GM18502 (cell line): ENCODE results near the gene COL19A1.

Experiments used
- ATAC-seq: cut with Tn5 transposase; IDR thresholded peaks from one replicate; pipeline ENCODE4 v1.9.1; 2021; ENCODE audit warnings: mild to moderate bottlenecking; ENCODE audit not compliant: unreplicated experiment, poor library complexity

COL19A1 gene

GRCh38 chr6:70111737-70112136 lies 245.4 kb downstream of the COL19A1 start:
- no peak for ATAC-seq

DNA sequence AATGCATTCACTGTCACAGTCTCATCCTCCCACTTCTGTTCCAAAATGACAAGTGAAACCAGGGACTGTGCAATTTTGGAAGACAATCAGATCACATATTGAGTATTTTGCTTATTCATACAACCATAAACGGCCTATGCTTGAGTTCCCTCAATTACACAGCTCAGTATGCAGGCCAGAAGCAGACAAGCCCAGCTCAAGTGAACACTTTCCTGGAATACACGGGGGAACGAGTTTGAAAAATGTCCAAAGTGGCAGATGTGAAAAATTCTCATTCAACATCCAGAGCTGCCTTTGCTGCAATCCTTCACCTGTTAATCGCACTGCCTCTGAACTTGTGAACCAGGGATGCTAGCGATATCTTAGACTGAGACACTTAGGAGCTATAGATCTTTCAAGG lies 246.4 kb downstream of the COL19A1 start:
- ATAC-seq: no peak

DNA sequence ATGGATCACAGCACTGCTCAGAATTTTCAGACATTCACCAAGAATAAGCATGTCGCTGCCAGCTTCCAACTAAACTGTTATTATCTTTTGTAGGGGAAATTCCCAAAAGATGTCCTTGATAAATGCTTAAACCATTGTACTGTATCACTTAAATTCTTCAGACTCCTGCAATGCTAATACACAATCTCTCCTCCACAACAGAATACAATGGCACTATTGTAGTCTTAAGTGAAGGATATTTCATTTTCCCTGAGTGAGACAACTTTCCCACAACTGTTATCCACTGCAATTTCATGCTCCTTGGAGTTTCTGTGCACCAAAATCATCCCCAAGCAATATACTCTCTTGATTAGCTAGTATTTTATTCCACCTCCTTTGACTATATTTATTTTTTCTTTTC lies 246.8 kb downstream of the COL19A1 start:
- ATAC-seq: no peak

- no peak for ATAC-seq
Observed at GRCh38 chr6:70118670-70119069, 252.3 kb downstream of the COL19A1 start.

DNA sequence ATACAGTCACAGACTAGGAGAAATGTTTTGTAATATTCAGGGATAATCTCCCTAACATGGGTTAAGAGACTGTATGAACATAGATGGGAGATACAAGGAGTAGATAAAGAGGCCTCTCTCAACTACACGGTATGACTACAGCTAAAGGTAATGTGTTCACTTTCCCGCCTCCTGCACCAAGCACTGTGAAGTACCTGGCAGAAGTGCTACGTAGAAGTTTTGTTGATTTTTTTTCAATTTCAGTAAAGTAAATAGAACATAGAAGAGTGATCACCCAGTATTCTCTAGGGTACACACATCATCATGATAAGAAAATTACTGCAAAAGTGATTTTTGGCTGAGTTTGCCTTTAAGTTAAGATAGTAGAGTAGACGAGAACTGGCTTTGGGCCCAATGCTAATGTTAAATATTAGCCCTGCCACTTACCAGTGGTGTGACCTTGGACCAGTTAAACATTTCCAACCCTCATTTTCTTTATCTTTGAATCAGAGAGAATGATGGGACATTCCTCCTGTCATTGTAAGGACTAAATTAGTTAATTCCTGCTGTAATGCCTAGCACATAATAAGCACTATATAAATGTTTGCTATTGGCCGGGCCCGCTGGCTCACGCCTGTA lies 253.0 kb downstream of the COL19A1 start:
- no peak for ATAC-seq

DNA sequence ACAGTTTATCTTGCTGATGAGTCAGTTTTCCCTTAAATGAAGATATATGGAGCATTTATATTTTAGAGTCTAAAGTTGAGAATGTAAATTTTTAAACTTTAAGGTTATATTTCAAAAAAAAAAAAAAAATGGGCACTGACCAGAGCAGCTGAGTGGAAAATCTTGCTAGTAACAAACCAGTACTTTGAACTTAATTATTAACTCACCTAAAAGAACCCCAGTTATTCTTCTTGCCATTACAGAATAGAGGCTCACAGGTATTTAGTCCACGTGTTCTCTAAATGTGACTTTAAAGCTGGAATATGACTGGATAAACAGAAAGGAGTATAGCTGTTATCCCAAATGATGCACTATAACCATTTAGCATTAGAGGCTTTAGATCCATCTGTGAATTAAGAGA lies 258.1 kb downstream of the COL19A1 start:
- ATAC-seq: no peak

GRCh38 chr6:70124882-70125545 lies 258.7 kb downstream of the COL19A1 start:
- no peak for ATAC-seq

GRCh38 chr6:70125602-70126001 lies 259.2 kb downstream of the COL19A1 start:
- ATAC-seq: no peak

DNA sequence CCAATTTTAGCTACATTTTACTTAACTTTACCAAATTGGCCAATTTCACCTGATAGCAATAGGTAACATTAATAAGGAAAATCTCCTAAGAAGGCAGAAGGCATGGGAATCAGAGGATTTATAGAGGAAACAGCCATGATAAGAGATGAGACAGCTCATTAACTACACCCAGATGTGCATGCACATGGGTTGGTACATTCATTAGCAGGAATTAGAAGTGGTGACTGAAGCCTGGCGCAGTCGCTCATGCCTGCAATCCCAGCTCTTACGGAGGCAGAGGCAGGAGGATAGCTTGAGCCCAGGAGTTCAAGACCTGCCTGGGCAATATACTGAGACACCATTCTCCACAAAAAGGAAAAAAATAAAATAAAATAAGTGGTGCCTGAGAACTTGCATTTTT lies 263.0 kb downstream of the COL19A1 start:
- ATAC-seq: no peak

- peak; percentile 4 for ATAC-seq
Observed at GRCh38 chr6:70130865-70131264, 264.5 kb downstream of the COL19A1 start.

DNA sequence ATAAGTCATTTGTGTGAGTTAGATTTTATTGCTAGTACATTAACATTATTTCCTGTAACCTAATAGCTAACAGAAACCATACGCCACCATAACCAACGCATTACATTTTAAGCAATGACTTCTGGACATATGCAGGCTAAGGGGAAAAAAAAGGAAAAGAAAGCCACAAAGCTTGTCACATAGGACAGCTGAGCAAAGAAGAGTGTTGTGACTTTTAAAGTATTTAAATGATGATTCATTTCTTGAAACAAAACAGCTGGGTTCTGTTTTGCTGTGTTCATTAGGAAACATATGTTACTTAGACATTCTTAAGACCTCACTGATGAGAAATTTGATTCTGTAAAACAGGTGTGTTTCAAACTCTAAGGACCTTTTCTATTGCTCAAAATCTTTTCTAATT lies 265.2 kb downstream of the COL19A1 start:
- ATAC-seq: peak; percentile 94

DNA sequence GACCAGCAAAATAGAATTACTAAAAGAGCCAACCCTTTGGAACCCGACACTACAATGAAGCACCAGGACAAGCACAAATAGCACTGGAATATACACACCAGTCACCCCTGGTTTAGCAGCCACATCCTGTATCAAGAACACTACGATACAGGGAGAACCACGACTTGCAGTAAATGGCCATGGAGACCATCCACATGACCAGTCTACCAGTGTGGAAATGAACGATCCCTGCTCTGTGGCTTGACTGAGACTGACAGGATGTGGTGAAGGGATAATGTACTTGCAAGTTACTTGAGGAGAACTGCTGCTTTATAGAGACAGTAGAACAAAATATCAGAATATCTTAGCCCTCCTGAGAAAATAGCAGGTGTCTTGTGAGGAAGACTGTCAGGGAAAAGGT lies 266.9 kb downstream of the COL19A1 start:
- no peak for ATAC-seq

DNA sequence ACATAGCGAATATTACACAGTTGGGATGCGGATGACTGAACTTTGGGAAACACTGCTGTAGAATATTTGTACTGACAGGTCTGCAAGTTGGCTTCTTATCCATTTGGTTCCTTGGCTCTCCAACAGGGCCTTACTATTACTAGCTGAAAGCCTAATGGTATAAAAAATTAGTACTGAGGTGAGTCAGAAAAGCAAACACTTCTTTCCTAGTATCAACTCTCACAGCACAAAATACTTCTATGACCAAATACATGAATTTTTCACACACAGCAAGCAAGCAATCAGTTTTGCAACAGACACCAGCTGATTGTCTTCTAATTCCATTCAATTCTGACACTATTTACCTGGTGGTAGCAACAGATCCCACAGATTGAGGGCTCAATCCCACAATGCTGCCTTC lies 268.2 kb downstream of the COL19A1 start:
- ATAC-seq: no peak

DNA sequence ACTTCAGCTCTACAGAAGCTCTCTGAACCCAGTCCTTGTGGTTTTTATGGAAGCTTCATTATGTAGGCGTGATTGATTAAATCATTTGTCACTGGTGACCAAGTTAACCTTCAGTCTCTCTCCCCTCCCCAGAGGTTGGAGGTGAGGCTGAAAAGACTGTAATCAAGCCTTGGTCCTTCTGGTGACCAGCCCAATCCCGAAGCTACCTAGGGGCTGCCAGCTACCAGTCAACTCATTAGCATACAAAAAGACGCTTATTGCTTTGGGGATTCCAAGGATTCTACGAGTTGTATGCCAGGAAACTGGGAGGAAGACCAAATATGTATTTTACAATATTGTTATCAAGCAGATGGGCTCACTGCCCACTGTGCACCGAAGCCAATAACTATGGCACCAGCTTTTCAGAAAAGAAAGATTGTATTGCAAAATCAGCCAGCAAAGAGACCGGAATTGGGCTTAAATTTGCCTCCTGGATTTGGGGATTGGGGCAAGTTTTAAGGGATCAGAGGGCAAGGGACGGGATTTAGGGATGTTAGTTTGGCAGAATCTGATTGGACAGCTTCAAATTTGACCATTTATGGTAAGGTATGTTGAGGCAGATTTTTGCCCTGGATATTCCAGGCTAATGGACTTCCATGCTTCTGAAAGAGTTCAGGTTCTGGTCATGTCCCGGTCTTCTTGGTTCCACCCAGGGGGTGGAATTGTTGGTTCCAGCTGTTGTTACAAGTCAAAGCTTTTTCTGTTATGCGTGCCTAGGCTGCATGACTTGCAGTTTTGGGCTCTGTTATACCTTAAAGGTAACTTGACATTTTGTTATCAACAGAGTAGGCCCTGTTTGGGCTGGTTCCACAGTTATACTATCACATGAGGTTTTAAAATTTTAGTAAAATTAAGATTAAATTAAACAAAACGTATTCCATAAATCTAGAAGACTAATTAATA lies 269.1 kb downstream of the COL19A1 start:
- ATAC-seq: no peak

- ATAC-seq: no peak
Observed at GRCh38 chr6:70136996-70137395, 270.6 kb downstream of the COL19A1 start.

GRCh38 chr6:70140496-70140895 lies 274.1 kb downstream of the COL19A1 start:
- ATAC-seq: no peak

GRCh38 chr6:70142034-70142433 lies 275.7 kb downstream of the COL19A1 start:
- ATAC-seq: no peak

DNA sequence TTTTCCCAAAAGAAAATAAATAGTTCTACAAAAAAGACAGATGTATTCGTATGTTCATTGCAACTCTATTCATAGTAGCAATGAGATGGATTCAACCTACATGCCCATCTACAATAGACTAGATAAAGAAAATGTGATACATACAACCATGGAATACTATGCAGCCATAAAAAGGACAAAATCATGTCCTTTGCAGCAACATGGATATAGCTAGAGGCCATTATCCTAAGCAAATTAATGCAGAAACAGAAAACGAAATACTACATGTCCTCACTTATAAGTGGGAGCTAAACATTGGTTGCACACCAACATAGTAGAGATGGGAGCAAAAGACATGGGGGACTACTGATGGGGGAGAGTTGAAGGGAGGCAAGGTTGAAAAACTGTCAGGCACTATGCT lies 278.8 kb downstream of the COL19A1 start:
- no peak for ATAC-seq

- no peak for ATAC-seq
Observed at GRCh38 chr6:70149209-70149788, 282.9 kb downstream of the COL19A1 start.

GRCh38 chr6:70150521-70150920 lies 284.2 kb downstream of the COL19A1 start:
- ATAC-seq: no peak

- no peak for ATAC-seq
Observed at GRCh38 chr6:70151616-70152015, 285.3 kb downstream of the COL19A1 start.
